Immature natural killer cell (primary cell): ENCODE measurements around the gene POLR2C. TPM values are rescaled to one million over a fixed set of nuclear protein-coding genes. Genes with fewer than 3 reads are reported as not detected.
A peak's percentile ranks its signal among the peaks of the same experiment; 100 is the strongest.
"Not testable (repeated sequence)": the region's sequence is repeated elsewhere in the genome, so short reads cannot be mapped to it uniquely, and the experiment has no call there.

Experiments used
- DNase-seq, 3 donors: peaks; one replicate each; pipeline ENCODE4 v3.0.0; 2022; ENCODE audit warnings: mixed read lengths in 1 of 3
- H3K27ac Mint-ChIP-seq, 6 donors: one replicate each; pipeline ENCODE4 v1.8.0; 2020; ENCODE audit warnings: mixed read lengths in 6 of 6, mild to moderate bottlenecking in 5 of 6, inconsistent platforms in 4 of 6, moderate library complexity in 3 of 6
- H3K27me3 Mint-ChIP-seq, 3 donors: one replicate each; pipeline ENCODE4 v1.8.0; 2020 to 2021; ENCODE audit warnings: low read depth in 3 of 3, mild to moderate bottlenecking in 3 of 3, mixed read lengths in 3 of 3, moderate library complexity in 3 of 3, inconsistent platforms in 1 of 3
- H3K36me3 Mint-ChIP-seq, 3 donors: one replicate each; pipeline ENCODE4 v1.8.0; 2020; ENCODE audit warnings: mixed read lengths in 3 of 3, inconsistent platforms in 2 of 3, mild to moderate bottlenecking in 2 of 3
- H3K4me1 Mint-ChIP-seq, 2 donors: one replicate each; pipeline ENCODE4 v1.8.0; 2020; ENCODE audit warnings: inconsistent platforms in 2 of 2, mild to moderate bottlenecking in 2 of 2, mixed read lengths in 2 of 2, moderate library complexity in 1 of 2
- H3K4me3 Mint-ChIP-seq, 5 donors: one replicate each; pipeline ENCODE4 v1.8.0; 2020; ENCODE audit warnings: mild to moderate bottlenecking in 5 of 5, mixed read lengths in 5 of 5, inconsistent platforms in 3 of 5, moderate library complexity in 3 of 5
- H3K9me3 Mint-ChIP-seq, 6 donors: one replicate each; pipeline ENCODE4 v1.8.0; 2020; ENCODE audit warnings: mild to moderate bottlenecking in 6 of 6, mixed read lengths in 6 of 6, inconsistent platforms in 4 of 6, moderate library complexity in 3 of 6
- polyA plus RNA-seq, 3 donors: library from polyadenylated mRNA; unstranded; fragments of 300-500 nt; fragmentation: Illumina TruSeq; gene quantifications; one replicate each; pipeline ENCODE4 v1.2.3, GENCODE V29; 2021

Gene POLR2C
- polyA plus RNA-seq, 3 donors from 2014 or later: 38.9 to 60.9 (median 41.6) TPM

- Mint-ChIP-seq H3K4me3 (no peak overlapping the region), H3K4me1 (no peaks in the 10 kb centered on the region), H3K36me3 (peaks cover 24 to 72% (median 35%) of the 10 kb centered on the region in 3 donors), H3K9me3 (no peaks in the 10 kb centered on the region), H3K27me3 (peaks cover 0 to 3% (median 2%) of the 10 kb centered on the region in 3 donors), H3K27ac (no peak overlapping the region)
- DNase-seq: no peak
Measured at GRCh38 chr16:57432989-57433388, 29.5 kb upstream of the POLR2C start.

- DNase-seq: no peak
- H3K36me3 Mint-ChIP-seq: peaks cover 30 to 73% (median 37%) of the 10 kb centered on the region in 3 donors
- H3K27ac Mint-ChIP-seq: no peak overlapping the region
Measured at GRCh38 chr16:57434003-57434402, 28.5 kb upstream of the POLR2C start.

GRCh38 chr16:57435838-57436237 lies 26.6 kb upstream of the POLR2C start:
- no peaks in the 10 kb centered on the region for H3K4me1 Mint-ChIP-seq
- peaks cover 2 to 3% (median 2%) of the 10 kb centered on the region in 3 donors for H3K27me3 Mint-ChIP-seq
- no peak overlapping the region for H3K4me3 Mint-ChIP-seq
- peaks cover 9 to 13% (median 10%) of the 10 kb centered on the region in 6 donors for H3K9me3 Mint-ChIP-seq
- no peak overlapping the region for H3K27ac Mint-ChIP-seq
- DNase-seq: no peak
- H3K36me3 Mint-ChIP-seq: peaks cover 40 to 78% (median 48%) of the 10 kb centered on the region in 3 donors

More at GRCh38 chr16:57434003-57434402, 28.5 kb upstream of the POLR2C start:
- peaks cover 2 to 3% (median 2%) of the 10 kb centered on the region in 3 donors for H3K27me3 Mint-ChIP-seq
- H3K4me3 Mint-ChIP-seq: no peak overlapping the region
- no peaks in the 10 kb centered on the region for H3K4me1 Mint-ChIP-seq
- peaks cover 0 to 3% (median 0%) of the 10 kb centered on the region in 6 donors for H3K9me3 Mint-ChIP-seq

GRCh38 chr16:57439947-57440346 lies 22.5 kb upstream of the POLR2C start:
- H3K4me1 Mint-ChIP-seq, H3K4me3 Mint-ChIP-seq, H3K27me3 Mint-ChIP-seq, DNase-seq: not testable (repeated sequence)
- Mint-ChIP-seq H3K27ac (peak overlapping the region in 1 of 6 donors; percentile 19), H3K9me3 (peaks cover 10 to 14% (median 12%) of the 10 kb centered on the region in 6 donors), H3K36me3 (peaks cover 40 to 46% (median 41%) of the 10 kb centered on the region in 3 donors)

- H3K27ac Mint-ChIP-seq, H3K4me1 Mint-ChIP-seq, H3K27me3 Mint-ChIP-seq, H3K4me3 Mint-ChIP-seq, DNase-seq: not testable (repeated sequence)
- Mint-ChIP-seq H3K36me3 (peaks cover 38 to 44% (median 41%) of the 10 kb centered on the region in 3 donors), H3K9me3 (peaks cover 10 to 14% (median 12%) of the 10 kb centered on the region in 6 donors)
Measured at GRCh38 chr16:57440551-57440950, 21.9 kb upstream of the POLR2C start.

- peaks cover 18 to 32% of the 10 kb centered on the region in 2 donors for H3K4me1 Mint-ChIP-seq
- H3K27ac Mint-ChIP-seq: no peak overlapping the region
- H3K4me3 Mint-ChIP-seq: no peak overlapping the region
- H3K9me3 Mint-ChIP-seq: peaks cover 7 to 12% (median 10%) of the 10 kb centered on the region in 6 donors
- no peak for DNase-seq
- peaks cover 0 to 2% (median 1%) of the 10 kb centered on the region in 3 donors for H3K27me3 Mint-ChIP-seq
- H3K36me3 Mint-ChIP-seq: peaks cover 17 to 23% (median 19%) of the 10 kb centered on the region in 3 donors
Measured at GRCh38 chr16:57444711-57445110, 17.8 kb upstream of the POLR2C start.

GRCh38 chr16:57445510-57445909 lies 17.0 kb upstream of the POLR2C start:
- H3K27ac Mint-ChIP-seq: no peak overlapping the region
- H3K27me3 Mint-ChIP-seq: peaks cover 0 to 2% (median 1%) of the 10 kb centered on the region in 3 donors
- peaks cover 9 to 15% (median 11%) of the 10 kb centered on the region in 3 donors for H3K36me3 Mint-ChIP-seq
- peak overlapping the region in 2 of 5 donors; percentile 21 to 48 for H3K4me3 Mint-ChIP-seq
- H3K9me3 Mint-ChIP-seq: peaks cover under 1 to 4% (median 2%) of the 10 kb centered on the region in 6 donors
- no peak for DNase-seq
- peaks cover 18 to 33% of the 10 kb centered on the region in 2 donors for H3K4me1 Mint-ChIP-seq

GRCh38 chr16:57446531-57447185 lies 15.8 kb upstream of the POLR2C start:
- Mint-ChIP-seq H3K4me1 (peaks cover 17 to 33% of the 10 kb centered on the region in 2 donors), H3K27ac (peak overlapping the region; percentile 80 to 93 (median 85)), H3K4me3 (peak overlapping the region; percentile 89 to 91 (median 90)), H3K36me3 (peaks cover 4 to 7% (median 7%) of the 10 kb centered on the region in 3 donors), H3K27me3 (peaks cover 0 to 1% (median 0%) of the 10 kb centered on the region in 3 donors), H3K9me3 (peaks cover 0 to under 1% (median 0%) of the 10 kb centered on the region in 6 donors)
- DNase-seq: no peak

- peak; percentile 88 to 91 (median 91) for DNase-seq
- Mint-ChIP-seq H3K27me3 (peaks cover 0 to 1% (median 0%) of the 10 kb centered on the region in 3 donors), H3K36me3 (peaks cover 4 to 7% (median 6%) of the 10 kb centered on the region in 3 donors), H3K4me3 (peak within 1 kb of the TSS; percentile 89 to 91 (median 90)), H3K9me3 (no peaks in the 10 kb centered on the region), H3K27ac (peak within 1 kb of the TSS; percentile 80 to 93 (median 85)), H3K4me1 (peaks cover 16 to 33% of the 10 kb centered on the region in 2 donors)
Measured at GRCh38 chr16:57447186-57447962, 15.1 kb upstream of the POLR2C start, which contains the start of the genes CIAPIN1 and COQ9. Gene CIAPIN1, minus strand, starts transcription at chr16:57447385. Its CDS starts 6,457 bp downstream, at chr16:57440928. Gene COQ9, plus strand, starts transcription at chr16:57447479. Its CDS starts 27 bp downstream, at chr16:57447506.

- Mint-ChIP-seq H3K4me1 (peaks cover 5 to 21% of the 10 kb centered on the region in 2 donors), H3K27ac (no peak overlapping the region), H3K9me3 (no peaks in the 10 kb centered on the region), H3K36me3 (peaks cover 20 to 28% (median 23%) of the 10 kb centered on the region in 3 donors), H3K4me3 (no peak overlapping the region), H3K27me3 (no peaks in the 10 kb centered on the region)
- DNase-seq: no peak
Measured at GRCh38 chr16:57452021-57452420, 10.5 kb upstream of the POLR2C start.

- no peaks in the 10 kb centered on the region for H3K9me3 Mint-ChIP-seq
- no peak for DNase-seq
- peak overlapping the region; percentile 93 to 100 (median 98) for H3K4me3 Mint-ChIP-seq
- H3K4me1 Mint-ChIP-seq: peaks cover 29 to 43% of the 10 kb centered on the region in 2 donors
- H3K27ac Mint-ChIP-seq: peak overlapping the region; percentile 87 to 99 (median 95)
- peaks cover 9 to 18% (median 13%) of the 10 kb centered on the region in 3 donors for H3K36me3 Mint-ChIP-seq
- peaks cover 0 to 9% (median 4%) of the 10 kb centered on the region in 3 donors for H3K27me3 Mint-ChIP-seq
Measured at GRCh38 chr16:57462978-57463362, 491 bp downstream of the POLR2C start.

- H3K4me3 Mint-ChIP-seq: no peak overlapping the region
- H3K9me3 Mint-ChIP-seq: no peaks in the 10 kb centered on the region
- H3K27ac Mint-ChIP-seq: peak overlapping the region in 3 of 6 donors; percentile 20 to 87 (median 71)
- H3K36me3 Mint-ChIP-seq: peaks cover 8 to 28% (median 13%) of the 10 kb centered on the region in 3 donors
- DNase-seq: no peak
- H3K4me1 Mint-ChIP-seq: peaks cover 29 to 47% of the 10 kb centered on the region in 2 donors
- H3K27me3 Mint-ChIP-seq: peaks cover 0 to 9% (median 4%) of the 10 kb centered on the region in 3 donors
Measured at GRCh38 chr16:57464523-57464922, 2.0 kb downstream of the POLR2C start.

- H3K27ac Mint-ChIP-seq: no peak overlapping the region
Measured at GRCh38 chr16:57468346-57468745, 5.9 kb downstream of the POLR2C start.

More at GRCh38 chr16:57468346-57468745, 5.9 kb downstream of the POLR2C start:
- Mint-ChIP-seq H3K9me3 (no peaks in the 10 kb centered on the region), H3K36me3 (peaks cover 8 to 33% (median 13%) of the 10 kb centered on the region in 3 donors), H3K4me1 (peaks cover 19 to 37% of the 10 kb centered on the region in 2 donors), H3K27me3 (peaks cover 0 to 1% (median 0%) of the 10 kb centered on the region in 3 donors), H3K4me3 (no peak overlapping the region)
- no peak for DNase-seq
